Esophagus squamous epithelium (tissue), 5 donors: ENCODE results near the gene FAM167B. TPM values are rescaled to one million over a fixed set of nuclear protein-coding genes. Genes with fewer than 3 reads are reported as not detected.

Experiments
- DNase-seq: peaks from one replicate; lab custom pipeline; 2025; lab: John Stamatoyannopoulos, UW
- H3K27ac ChIP-seq, 4 donors: fragments of 200-600 bp; sonication (generic); one replicate each; pipeline ENCODE4 v1.5.1; 2016 to 2019; ENCODE audit warnings: mild to moderate bottlenecking in 1 of 4
- H3K27me3 ChIP-seq, 4 donors: fragments of 200-600 bp; sonication (generic); 1 replicate in 3 of 4; 2 replicates in 1 of 4; pipeline versions ENCODE4 v1.5.1 to v1.6.0; 2017 to 2021; ENCODE audit warnings: antibody characterized with exemption in 1 of 4
- H3K36me3 ChIP-seq, 3 donors: fragments of 200-600 bp; sonication (generic); one replicate each; pipeline ENCODE4 v1.5.1; 2016 to 2019
- H3K4me1 ChIP-seq, 3 donors: fragments of 200-600 bp; sonication (generic); one replicate each; pipeline ENCODE4 v1.5.1; 2017 to 2019
- H3K4me3 ChIP-seq, 4 donors: fragments of 200-600 bp; sonication (generic); 1 replicate in 3 of 4; 2 replicates in 1 of 4; pipeline ENCODE4 v1.5.1; 2016 to 2019; ENCODE audit warnings: mild to moderate bottlenecking in 2 of 4, moderate library complexity in 1 of 4
- H3K9me3 ChIP-seq, 3 donors: fragments of 200-600 bp; sonication (generic); one replicate each; pipeline ENCODE4 v1.5.1; 2016 to 2019
- POLR2A ChIP-seq, 4 donors: fragments of 450-650 bp; IDR thresholded peaks; one replicate each; pipeline ENCODE4 v1.6.1; 2017; ENCODE audit warnings: antibody characterized with exemption in 4 of 4, mild to moderate bottlenecking in 4 of 4, moderate library complexity in 3 of 4
- WGBS, 2 donors: methylation state at CpG; one replicate each; pipeline ENCODE4 v1.1.5; 2018; 5-methylcytosine and 5-hydroxymethylcytosine counted together
- intact Hi-C: fragments of 100-400 bp; cut with DNase I; formaldehyde crosslinking; loops from one replicate; pipeline ENCODE4 v1.15.0; 2022
- total RNA-seq, 4 donors: library from RNA; depleted of rRNA; stranded (reverse); fragments of >200 nt; gene quantifications; one replicate each; pipeline ENCODE4 v1.1.0, GENCODE V29; 2016
- TF ChIP-seq, protein P1 (sequence below), 6 experiments: fragments of 450-650 bp in 4 of 6; fragments of 200-600 bp in 2 of 6; sonication (generic) in 2 of 6; IDR thresholded peaks; one replicate each; pipeline ENCODE4 v1.5.1; 2016 to 2019; ENCODE audit warnings: antibody characterized with exemption in 6 of 6, mild to moderate bottlenecking in 4 of 6, moderate library complexity in 4 of 6
- donor health status: DM: yes; HTN: yes; CAD: no.

Gene FAM167B
- total RNA-seq, 4 donors from 2014 or later: 1.7 to 5.5 TPM; not detected in 2

DNA sequence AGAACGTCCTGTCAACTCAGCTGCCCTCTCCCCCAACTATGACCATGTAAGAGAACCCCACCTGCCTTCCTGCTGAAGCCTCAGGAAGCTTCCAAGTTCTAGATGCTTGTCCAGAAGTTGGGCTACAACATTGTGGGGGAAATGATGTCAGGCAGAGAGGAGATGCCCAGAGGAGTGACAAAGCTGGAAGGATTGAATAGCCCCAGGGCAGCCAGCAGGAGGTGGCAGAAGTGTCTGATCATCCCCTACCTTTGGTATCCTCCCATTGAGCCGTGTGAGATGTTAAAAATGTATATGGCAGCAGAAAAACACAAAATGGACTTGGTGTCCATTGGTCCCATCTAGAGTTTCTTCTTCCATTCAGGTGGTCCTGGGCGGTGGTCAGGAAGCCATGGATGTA lies 18.3 kb upstream of the FAM167B start:
- H3K27me3 ChIP-seq: no peaks in the 10 kb centered on the region
- WGBS, 2 donors: 72 to 86% methylated on average over 3 of the region's 3 CpGs
- no peak for TF ChIP-seq POLR2A (IDR thresholded peaks at IDR 0.05)
- TF ChIP-seq, protein P1, sequence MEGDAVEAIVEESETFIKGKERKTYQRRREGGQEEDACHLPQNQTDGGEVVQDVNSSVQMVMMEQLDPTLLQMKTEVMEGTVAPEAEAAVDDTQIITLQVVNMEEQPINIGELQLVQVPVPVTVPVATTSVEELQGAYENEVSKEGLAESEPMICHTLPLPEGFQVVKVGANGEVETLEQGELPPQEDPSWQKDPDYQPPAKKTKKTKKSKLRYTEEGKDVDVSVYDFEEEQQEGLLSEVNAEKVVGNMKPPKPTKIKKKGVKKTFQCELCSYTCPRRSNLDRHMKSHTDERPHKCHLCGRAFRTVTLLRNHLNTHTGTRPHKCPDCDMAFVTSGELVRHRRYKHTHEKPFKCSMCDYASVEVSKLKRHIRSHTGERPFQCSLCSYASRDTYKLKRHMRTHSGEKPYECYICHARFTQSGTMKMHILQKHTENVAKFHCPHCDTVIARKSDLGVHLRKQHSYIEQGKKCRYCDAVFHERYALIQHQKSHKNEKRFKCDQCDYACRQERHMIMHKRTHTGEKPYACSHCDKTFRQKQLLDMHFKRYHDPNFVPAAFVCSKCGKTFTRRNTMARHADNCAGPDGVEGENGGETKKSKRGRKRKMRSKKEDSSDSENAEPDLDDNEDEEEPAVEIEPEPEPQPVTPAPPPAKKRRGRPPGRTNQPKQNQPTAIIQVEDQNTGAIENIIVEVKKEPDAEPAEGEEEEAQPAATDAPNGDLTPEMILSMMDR (IDR thresholded peaks at IDR 0.05): no peak
- peaks cover 41 to 98% (median 46%) of the 10 kb centered on the region in 3 donors for H3K36me3 ChIP-seq
- DNase-seq: no peak
- no peak overlapping the region for H3K27ac ChIP-seq
- intact Hi-C loops: no loop called here
- H3K9me3 ChIP-seq: no peaks in the 10 kb centered on the region
- no peak overlapping the region for H3K4me3 ChIP-seq
- peaks cover 2 to 14% (median 7%) of the 10 kb centered on the region in 3 donors for H3K4me1 ChIP-seq

DNA sequence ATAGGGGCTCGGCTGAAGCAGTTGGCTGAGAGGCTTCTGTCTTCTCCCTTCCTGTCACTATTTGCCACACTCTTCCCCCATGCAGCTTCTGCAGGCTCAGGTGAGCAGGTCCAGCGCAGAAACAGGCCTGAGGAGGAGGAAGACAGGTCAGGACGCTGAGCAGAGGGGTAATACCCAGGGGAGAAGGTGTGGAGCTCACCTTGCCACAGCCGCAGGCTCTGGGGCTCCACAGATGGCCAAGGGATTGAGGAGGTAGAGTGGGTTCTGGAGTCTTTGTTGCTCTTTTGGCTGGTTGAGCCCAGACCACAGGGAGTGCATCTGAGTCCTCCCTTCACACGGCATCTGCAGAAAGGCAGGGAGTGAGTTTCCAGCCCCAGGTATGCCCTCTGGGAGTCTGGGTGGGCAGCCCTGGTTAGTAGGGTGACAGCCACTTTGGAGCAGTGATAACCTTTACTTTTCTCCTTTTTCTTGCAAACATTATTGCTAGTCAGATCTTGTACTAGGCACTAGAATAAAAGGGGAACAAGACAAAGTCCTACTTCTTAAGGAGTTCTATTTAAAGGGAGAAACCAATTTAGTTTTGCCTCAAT lies 15.1 kb upstream of the FAM167B start:
- peaks cover 0 to 10% (median 9%) of the 10 kb centered on the region in 3 donors for H3K4me1 ChIP-seq
- H3K27ac ChIP-seq: no peak overlapping the region
- 77 to 91% methylated on average over 4 of the region's 5 CpGs for WGBS, 2 donors
- intact Hi-C loops: no loop called here
- no peaks in the 10 kb centered on the region for H3K9me3 ChIP-seq
- H3K27me3 ChIP-seq: no peaks in the 10 kb centered on the region
- H3K4me3 ChIP-seq: no peak overlapping the region
- peaks cover 39 to 77% (median 41%) of the 10 kb centered on the region in 3 donors for H3K36me3 ChIP-seq
- DNase-seq: no peak
- no peak for TF ChIP-seq POLR2A (IDR thresholded peaks at IDR 0.05)
- TF ChIP-seq, protein P1 (IDR thresholded peaks at IDR 0.05): no peak

DNA sequence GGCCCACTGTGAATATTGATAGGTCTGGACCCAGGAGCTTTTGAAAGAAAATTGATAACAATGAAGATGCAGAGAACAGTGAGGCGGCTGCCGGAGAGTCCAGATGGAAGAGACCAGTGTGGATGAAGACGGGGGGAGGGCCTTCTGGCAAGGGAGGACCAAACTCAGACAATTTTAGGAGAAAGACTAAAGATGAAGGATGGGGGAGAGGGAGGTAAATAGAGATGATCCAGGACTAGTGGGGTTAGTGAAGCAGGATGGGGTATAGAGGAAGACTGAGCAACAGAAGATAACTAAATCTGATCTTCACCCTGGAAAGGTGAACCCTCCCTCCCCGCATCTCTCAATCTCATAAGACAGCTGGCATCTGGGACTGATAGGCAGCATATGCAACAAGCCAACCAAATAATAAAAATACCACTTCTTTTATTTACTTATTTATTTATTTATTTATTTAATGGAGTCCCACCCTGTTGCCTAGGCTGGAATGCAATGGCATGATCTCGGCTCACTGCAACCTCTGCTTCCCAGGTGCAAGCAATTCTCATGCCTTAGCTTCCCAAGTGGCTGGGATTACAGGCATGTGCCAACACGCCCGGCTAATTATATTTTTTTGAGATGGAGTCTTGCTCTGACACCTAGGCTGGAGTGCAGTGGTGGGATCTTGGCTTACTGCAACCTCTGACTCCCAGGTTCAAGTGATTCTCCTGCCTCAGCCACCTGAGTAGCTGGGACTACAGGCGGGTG lies 14.3 kb upstream of the FAM167B start:
- H3K9me3 ChIP-seq: no peaks in the 10 kb centered on the region
- no peak overlapping the region for H3K4me3 ChIP-seq
- intact Hi-C loops: no loop called here
- DNase-seq: no peak
- peaks cover 34 to 69% (median 36%) of the 10 kb centered on the region in 3 donors for H3K36me3 ChIP-seq
- H3K27me3 ChIP-seq: no peaks in the 10 kb centered on the region
- TF ChIP-seq, protein P1 (IDR thresholded peaks at IDR 0.05): no peak
- no peak for TF ChIP-seq POLR2A (IDR thresholded peaks at IDR 0.05)
- no peak overlapping the region for H3K27ac ChIP-seq
- 72 to 77% methylated on average over 8 of the region's 8 CpGs for WGBS, 2 donors
- peaks cover 0 to 10% (median 9%) of the 10 kb centered on the region in 3 donors for H3K4me1 ChIP-seq

DNA sequence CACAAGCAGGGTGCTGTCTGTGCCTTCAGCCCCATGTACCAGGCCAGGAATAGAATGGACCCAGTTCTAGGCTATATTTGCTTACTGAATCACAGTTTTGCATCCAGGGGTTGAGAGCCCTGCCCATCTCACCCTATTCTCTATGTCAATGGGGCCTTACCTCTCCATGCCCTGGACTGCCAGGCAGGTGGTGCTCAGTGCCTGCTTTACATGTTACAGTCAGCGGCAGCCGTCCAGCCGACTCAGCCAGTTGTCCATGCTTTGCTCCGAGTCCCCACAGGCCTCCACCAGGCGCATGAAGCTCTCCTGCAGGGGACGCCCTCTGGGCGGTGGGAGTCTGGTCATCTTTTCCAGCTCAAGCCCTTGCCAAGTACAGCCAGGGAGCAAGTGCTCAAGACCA lies 12.2 kb upstream of the FAM167B start:
- intact Hi-C loops: no loop called here

More for the DNA sequence above, 12.2 kb upstream of the FAM167B start:
- peaks cover 16 to 48% (median 21%) of the 10 kb centered on the region in 3 donors for H3K36me3 ChIP-seq
- no peak overlapping the region for H3K4me3 ChIP-seq
- peaks cover 1 to 18% (median 9%) of the 10 kb centered on the region in 3 donors for H3K4me1 ChIP-seq
- H3K9me3 ChIP-seq: no peaks in the 10 kb centered on the region
- DNase-seq: no peak
- no peaks in the 10 kb centered on the region for H3K27me3 ChIP-seq
- TF ChIP-seq, protein P1 (IDR thresholded peaks at IDR 0.05): no peak
- TF ChIP-seq POLR2A (IDR thresholded peaks at IDR 0.05): no peak
- 80% methylated on average over 4 of the region's 7 CpGs; no CpG with 5 or more reads in 1 of the 2 donors for WGBS, 2 donors
- H3K27ac ChIP-seq: no peak overlapping the region
